Type B pancreatic cell (in vitro differentiated cells): ENCODE measurements around the gene MST1R. TPM values are rescaled to one million over a fixed set of nuclear protein-coding genes. Genes with fewer than 3 reads are reported as not detected.
A peak's percentile ranks its signal among the peaks of the same experiment; 100 is the strongest.

Source experiments
- DNase-seq: peaks from one replicate; pipeline ENCODE4 v3.0.0; 2021; ENCODE audit warnings: mixed read lengths; ENCODE audit not compliant: unreplicated experiment; ENCODE audit errors: extremely low spot score
- H3K27ac Mint-ChIP-seq: 2 replicates; pipeline ENCODE4 v1.8.0; 2021; ENCODE audit warnings: mild to moderate bottlenecking, mixed read lengths
- H3K27me3 Mint-ChIP-seq: 2 replicates; pipeline ENCODE4 v1.8.0; 2021; ENCODE audit warnings: mixed read lengths
- H3K36me3 Mint-ChIP-seq: 2 replicates; pipeline ENCODE4 v1.8.0; 2021; ENCODE audit warnings: mixed read lengths
- H3K4me1 Mint-ChIP-seq: one replicate; pipeline ENCODE4 v1.8.0; 2021; ENCODE audit warnings: mixed read lengths; ENCODE audit not compliant: unreplicated experiment
- H3K4me3 Mint-ChIP-seq: 2 replicates; pipeline ENCODE4 v1.8.0; 2021; ENCODE audit warnings: mild to moderate bottlenecking, mixed read lengths
- H3K9me3 Mint-ChIP-seq: 2 replicates; pipeline ENCODE4 v1.8.0; 2021; ENCODE audit warnings: mixed read lengths
- total RNA-seq: library from RNA; stranded (reverse); gene quantifications from 2 replicates; pipeline ENCODE4 v1.2.1, GENCODE V29; 2021; ENCODE audit warnings: low replicate concordance
- TF ChIP-seq, protein P1 (sequence below): fragments of 200-600 bp; sonication (generic); conservative IDR thresholded peaks from 2 replicates; pipeline ENCODE4 v1.5.0; 2021; ENCODE audit warnings: antibody characterized with exemption, mild to moderate bottlenecking

MST1R gene
- total RNA-seq, 1 donor from 2014 or later: 5.3 TPM

DNA sequence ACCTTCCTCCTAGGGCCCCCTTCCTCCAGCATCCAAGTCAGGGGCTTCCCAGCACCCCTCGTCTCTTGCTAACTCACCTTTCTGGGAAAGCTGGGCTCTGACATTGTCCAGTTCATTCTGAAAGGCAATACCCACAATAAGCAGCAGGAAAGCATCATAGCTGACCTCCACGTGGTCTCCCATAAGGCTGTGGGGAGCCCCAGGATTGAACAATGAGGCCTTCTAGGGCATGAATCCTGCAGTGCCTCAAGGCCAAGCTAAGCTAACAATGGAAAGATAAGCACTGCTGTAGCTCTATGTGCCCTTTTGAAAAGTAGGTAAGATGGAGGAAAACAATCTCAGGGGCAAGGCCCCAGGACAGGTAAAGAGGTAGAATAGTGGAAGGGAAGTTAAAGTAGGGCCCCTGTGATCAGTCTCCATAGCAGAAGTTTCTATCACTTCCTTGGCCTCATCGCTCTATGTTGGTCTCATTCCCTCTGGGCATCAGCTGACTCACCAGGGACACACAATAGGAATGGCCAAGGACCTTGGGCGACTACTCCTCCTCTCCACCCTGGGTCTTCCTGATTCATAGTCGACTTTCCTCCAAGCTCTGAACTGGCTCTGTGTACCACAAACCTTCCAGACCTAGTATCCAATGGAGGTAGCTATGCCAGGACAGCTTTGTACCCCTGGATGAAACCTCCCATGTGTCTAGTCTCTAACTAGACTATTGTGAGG, 59.0 kb downstream of the MST1R start:
- TF ChIP-seq, protein P1, sequence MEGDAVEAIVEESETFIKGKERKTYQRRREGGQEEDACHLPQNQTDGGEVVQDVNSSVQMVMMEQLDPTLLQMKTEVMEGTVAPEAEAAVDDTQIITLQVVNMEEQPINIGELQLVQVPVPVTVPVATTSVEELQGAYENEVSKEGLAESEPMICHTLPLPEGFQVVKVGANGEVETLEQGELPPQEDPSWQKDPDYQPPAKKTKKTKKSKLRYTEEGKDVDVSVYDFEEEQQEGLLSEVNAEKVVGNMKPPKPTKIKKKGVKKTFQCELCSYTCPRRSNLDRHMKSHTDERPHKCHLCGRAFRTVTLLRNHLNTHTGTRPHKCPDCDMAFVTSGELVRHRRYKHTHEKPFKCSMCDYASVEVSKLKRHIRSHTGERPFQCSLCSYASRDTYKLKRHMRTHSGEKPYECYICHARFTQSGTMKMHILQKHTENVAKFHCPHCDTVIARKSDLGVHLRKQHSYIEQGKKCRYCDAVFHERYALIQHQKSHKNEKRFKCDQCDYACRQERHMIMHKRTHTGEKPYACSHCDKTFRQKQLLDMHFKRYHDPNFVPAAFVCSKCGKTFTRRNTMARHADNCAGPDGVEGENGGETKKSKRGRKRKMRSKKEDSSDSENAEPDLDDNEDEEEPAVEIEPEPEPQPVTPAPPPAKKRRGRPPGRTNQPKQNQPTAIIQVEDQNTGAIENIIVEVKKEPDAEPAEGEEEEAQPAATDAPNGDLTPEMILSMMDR: no peak
- Mint-ChIP-seq H3K27me3 (no peaks in the 10 kb centered on the region), H3K9me3 (no peaks in the 10 kb centered on the region), H3K4me1 (peaks cover 6% of the 10 kb centered on the region), H3K36me3 (no peaks in the 10 kb centered on the region), H3K27ac (no peak overlapping the region), H3K4me3 (no peak overlapping the region)
- no peak for DNase-seq

DNA sequence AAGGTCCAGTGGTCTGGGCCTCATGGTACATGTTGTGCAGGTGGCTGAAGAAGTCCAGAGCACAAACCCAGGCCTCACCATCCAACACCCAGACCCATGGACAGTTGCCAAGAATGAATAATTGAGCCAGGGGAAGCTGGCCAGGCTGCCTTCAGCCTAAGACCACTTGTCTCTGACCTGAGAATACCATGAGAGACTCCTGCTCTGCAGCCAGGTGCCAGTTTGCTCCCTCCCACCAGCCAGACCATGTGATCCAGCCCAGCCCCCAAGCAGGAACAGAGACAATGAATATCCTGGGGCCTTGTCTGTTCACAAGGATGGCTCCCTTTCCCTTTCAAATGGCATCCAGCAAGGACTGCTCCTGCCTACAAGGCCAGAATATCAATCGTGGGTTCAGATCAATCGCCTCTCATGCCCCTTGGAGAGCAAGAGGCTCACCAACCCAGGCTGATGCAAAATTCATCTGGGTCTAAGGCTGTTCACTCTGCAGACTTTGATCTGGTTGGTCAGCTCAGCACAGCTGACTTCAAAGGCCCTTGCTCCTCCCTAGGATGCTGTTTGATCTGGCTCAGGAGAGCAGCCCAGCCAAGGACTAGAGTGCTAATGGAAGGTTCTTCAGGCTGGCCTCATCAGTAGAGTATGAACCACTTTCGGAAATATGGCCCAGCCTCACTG, 60.7 kb downstream of the MST1R start:
- Mint-ChIP-seq H3K4me1 (peaks cover 13% of the 10 kb centered on the region), H3K27ac (no peak overlapping the region), H3K36me3 (peaks cover 3% of the 10 kb centered on the region), H3K27me3 (no peaks in the 10 kb centered on the region), H3K4me3 (no peak overlapping the region), H3K9me3 (no peaks in the 10 kb centered on the region)
- TF ChIP-seq, protein P1: no peak
- no peak for DNase-seq

DNA sequence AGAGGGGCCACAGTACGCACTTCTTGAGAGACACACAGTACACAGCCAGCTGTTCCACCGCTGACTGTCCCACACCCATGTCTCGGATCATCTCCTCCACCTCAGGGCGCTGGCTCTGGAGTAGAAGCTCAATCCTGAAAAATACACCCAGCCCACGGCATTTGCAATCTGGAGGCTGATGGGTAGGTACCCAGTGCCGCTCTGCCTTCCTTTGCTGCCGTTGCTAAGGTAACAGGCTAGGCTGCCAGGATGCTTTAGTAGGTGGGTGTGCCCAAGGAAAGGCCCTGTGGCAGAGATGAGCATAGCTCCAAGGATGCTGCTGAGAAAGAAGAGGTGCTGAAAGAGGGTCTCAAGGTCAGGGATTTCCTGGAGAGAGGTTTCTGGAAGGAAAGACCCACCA, 61.9 kb downstream of the MST1R start:
- peaks cover 7% of the 10 kb centered on the region for H3K36me3 Mint-ChIP-seq
- H3K4me1 Mint-ChIP-seq: peaks cover 13% of the 10 kb centered on the region
- TF ChIP-seq, protein P1: no peak
- no peak for DNase-seq
- H3K27me3 Mint-ChIP-seq: no peaks in the 10 kb centered on the region
- no peak overlapping the region for H3K27ac Mint-ChIP-seq
- H3K4me3 Mint-ChIP-seq: no peak overlapping the region
- H3K9me3 Mint-ChIP-seq: no peaks in the 10 kb centered on the region

DNA sequence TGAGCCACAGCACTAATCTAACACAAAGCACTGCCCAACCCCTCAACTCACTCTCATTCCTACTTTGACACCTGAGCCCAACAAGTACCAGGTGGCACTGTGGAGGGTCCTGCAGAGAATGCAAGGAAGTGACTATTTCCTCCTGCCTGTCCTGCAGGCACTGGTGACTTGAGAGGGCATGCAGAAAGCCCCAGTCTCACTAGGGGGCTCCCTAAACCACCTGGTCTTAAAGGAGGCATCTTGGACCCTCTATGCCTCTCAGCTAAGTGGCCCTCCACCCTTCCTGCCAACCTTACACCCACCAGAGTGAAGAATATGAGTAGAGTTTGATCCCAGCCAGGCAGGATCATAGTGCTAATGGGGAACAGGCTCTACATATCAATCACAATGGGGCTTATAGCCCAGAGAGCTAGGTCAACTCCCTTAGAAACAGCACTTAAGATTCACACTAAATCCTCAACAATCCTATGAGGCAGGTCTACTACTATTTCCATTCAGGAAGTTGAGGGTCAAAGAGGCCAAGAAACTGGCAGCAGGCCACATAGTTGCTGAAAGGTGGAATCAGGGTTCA, 62.5 kb downstream of the MST1R start:
- Mint-ChIP-seq H3K9me3 (no peaks in the 10 kb centered on the region), H3K4me3 (no peak overlapping the region), H3K27me3 (no peaks in the 10 kb centered on the region), H3K36me3 (peaks cover 7% of the 10 kb centered on the region), H3K4me1 (peaks cover 13% of the 10 kb centered on the region), H3K27ac (no peak overlapping the region)
- TF ChIP-seq, protein P1: peak; percentile 62
- DNase-seq: no peak

DNA sequence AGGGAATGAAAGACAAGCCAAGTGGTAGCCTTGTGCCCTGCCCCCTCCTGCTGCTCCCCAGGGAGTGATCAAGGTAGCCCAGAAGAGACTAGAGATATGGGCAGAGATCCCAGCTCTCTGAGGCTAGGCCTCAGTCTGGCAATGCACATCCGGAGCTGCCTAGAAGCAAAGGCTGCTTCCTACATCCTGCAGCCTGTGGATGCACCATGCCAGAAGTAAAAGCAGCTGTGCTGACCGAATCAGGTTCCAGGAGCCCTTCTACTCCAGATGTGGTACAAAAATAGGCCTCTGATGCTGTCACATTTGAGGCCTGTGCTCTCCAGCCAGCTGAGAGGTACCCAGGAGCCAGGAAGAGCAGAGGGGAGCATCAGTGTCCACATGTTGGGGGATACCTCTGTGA, 63.3 kb downstream of the MST1R start:
- Mint-ChIP-seq H3K27ac (no peak overlapping the region), H3K4me1 (peaks cover 13% of the 10 kb centered on the region), H3K4me3 (no peak overlapping the region), H3K36me3 (peaks cover 7% of the 10 kb centered on the region), H3K9me3 (no peaks in the 10 kb centered on the region), H3K27me3 (no peaks in the 10 kb centered on the region)
- no peak for DNase-seq
- TF ChIP-seq, protein P1: no peak
